Astrocyte of the cerebellum (primary cell): Measurements from ENCODE around the gene OMA1.

Experiments
- DNase-seq: peaks from one replicate; pipeline ENCODE4 v3.0.0-alpha.2; 2011; ENCODE audit warnings: low read depth
- H3K4me3 ChIP-seq: 2 replicates; pipeline ENCODE4 v1.5.1; 2011; ENCODE audit warnings: mild to moderate bottlenecking, low read depth, low read length, moderate library complexity
- in situ Hi-C: cut with HindIII; loops from 2 replicates; pipeline ENCODE4 v1.10.0; 2017; ENCODE audit warnings: low sequenced_read_pairs
- TF ChIP-seq, protein P1 (sequence below): IDR thresholded peaks from 2 replicates; pipeline ENCODE4 v1.5.1; 2012; ENCODE audit warnings: low read length, low read depth, moderate library complexity, mild to moderate bottlenecking; ENCODE audit errors: missing control alignments

OMA1 gene

DNA sequence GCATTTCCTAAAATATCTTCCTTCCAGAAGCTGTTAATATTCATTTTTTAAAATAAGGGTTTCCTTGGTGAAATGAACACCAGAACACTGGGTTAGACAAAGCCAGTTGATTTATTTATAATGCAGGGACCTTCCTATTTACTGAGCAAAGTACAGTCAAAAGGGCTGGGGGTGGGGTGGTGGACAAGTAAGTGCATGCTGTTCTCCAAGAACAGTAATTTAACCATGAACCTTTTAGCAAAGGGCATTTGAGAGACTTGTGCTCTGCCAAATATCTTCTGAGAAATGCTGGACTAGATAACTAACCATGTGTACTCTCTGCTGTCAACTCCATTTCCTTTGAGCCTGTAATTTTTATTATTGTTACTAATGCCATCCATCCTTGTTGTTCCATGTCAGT, 100.2 kb downstream of the OMA1 start:
- no peak overlapping the region for H3K4me3 ChIP-seq
- in situ Hi-C loops = no loop called here
- TF ChIP-seq, protein P1, sequence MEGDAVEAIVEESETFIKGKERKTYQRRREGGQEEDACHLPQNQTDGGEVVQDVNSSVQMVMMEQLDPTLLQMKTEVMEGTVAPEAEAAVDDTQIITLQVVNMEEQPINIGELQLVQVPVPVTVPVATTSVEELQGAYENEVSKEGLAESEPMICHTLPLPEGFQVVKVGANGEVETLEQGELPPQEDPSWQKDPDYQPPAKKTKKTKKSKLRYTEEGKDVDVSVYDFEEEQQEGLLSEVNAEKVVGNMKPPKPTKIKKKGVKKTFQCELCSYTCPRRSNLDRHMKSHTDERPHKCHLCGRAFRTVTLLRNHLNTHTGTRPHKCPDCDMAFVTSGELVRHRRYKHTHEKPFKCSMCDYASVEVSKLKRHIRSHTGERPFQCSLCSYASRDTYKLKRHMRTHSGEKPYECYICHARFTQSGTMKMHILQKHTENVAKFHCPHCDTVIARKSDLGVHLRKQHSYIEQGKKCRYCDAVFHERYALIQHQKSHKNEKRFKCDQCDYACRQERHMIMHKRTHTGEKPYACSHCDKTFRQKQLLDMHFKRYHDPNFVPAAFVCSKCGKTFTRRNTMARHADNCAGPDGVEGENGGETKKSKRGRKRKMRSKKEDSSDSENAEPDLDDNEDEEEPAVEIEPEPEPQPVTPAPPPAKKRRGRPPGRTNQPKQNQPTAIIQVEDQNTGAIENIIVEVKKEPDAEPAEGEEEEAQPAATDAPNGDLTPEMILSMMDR = no peak
- DNase-seq = no peak

DNA sequence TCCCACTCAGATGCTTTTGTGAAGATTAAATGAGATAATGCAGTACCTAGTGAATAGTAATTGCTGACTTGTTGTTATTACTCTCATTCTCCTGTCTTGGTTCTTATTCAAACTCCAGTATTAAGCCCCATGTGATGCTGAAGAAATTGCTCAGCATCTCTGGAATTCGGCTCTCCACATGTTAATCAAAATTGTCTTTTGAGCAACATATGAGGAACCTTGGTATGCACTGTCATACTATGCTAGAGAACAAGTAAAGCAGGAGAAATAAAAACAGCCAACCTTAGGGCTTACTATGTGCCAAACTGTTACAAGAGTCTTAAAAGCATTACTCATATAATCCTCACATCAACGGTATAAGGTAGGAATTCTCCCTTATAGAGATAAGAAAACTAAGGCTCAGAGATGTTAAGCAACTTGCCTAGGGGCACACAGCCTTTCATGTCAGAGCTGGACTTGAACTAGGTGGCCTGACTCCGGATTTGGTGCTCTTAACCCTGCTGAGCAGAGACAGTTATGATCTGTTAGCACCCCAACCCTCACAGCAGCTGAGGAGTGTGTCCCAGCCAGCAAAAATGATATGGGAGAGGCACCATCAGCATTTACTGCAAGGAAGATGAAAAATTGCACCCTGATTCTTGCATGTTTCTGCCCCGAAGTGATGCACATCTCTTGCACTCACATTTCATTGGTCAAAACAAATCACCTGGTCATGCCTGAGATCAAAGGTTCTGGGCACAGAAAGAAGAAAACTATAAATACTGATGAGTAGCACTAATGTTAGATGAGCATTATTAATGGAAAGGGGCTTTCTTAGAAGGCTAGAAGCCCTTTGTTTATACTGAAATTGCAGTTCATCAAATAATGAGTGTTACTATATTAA, 102.3 kb downstream of the OMA1 start:
- no peak overlapping the region for H3K4me3 ChIP-seq
- in situ Hi-C loops = no loop called here
- TF ChIP-seq, protein P1 = no peak
- no peak for DNase-seq

DNA sequence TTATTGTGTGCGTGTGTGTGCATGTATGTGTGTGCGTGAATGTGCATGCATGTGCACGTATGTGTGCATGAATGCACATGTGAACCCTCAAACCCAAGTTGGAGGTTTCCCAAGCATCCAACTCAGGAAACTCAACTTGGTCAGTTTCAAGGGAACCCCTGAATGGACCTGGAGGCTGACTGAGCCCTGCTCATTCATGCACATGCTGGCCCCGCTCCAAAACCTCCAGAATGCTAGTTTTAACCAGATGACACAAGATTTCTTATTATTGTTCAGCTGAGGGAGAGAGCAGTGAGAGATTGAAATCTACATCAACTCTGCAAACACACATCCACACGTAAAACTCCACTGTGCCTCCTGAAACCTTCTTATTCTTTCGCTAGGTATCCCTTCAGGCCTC, 104.4 kb downstream of the OMA1 start:
- TF ChIP-seq, protein P1 = no peak
- peak; percentile 75 for DNase-seq
- in situ Hi-C loops = no loop called here

DNA sequence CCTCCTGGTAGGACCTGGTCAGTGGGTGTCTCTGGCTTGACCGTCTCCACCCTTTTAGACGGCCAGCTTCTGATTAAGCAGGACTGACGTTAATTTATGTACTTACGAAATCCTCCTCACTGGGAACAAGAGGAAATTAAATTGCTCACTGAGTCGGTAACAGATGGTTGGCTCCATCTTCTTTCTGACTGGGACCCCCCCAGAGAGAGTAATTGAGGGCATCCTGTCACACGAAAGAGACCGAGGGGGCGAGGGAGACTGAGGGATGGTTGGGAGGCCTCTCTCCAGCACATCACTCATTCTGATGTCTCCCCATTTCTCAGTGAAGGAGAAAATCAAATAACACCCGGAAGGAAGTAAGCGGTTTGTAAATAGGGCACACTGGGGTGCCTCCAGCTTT, 104.8 kb downstream of the OMA1 start:
- DNase-seq = no peak
- TF ChIP-seq, protein P1 = no peak
- no peak overlapping the region for H3K4me3 ChIP-seq
- in situ Hi-C loops = no loop called here

More for the DNA sequence above, 104.4 kb downstream of the OMA1 start:
- H3K4me3 ChIP-seq = no peak overlapping the region

DNA sequence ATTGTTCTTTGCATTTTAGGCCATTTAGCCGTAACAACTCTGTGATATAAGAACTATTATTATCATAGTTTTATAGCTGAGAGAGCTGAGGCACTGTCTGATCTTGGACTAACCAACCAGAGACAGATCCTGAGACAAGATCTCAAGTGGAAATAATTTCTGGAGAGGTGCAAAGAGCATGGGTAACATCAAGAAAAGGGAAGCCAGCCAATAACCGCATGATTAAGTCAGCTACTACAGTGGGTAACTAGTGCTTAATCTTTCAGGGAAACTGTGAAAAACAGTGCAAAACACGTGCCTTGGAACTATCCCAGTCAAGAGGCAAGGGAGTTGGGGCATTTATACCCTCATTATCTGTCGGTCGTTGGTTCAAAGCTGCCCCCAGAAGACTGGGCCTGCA, 105.8 kb downstream of the OMA1 start:
- H3K4me3 ChIP-seq = no peak overlapping the region
- in situ Hi-C loops = no loop called here
- DNase-seq = no peak
- TF ChIP-seq, protein P1 = no peak

DNA sequence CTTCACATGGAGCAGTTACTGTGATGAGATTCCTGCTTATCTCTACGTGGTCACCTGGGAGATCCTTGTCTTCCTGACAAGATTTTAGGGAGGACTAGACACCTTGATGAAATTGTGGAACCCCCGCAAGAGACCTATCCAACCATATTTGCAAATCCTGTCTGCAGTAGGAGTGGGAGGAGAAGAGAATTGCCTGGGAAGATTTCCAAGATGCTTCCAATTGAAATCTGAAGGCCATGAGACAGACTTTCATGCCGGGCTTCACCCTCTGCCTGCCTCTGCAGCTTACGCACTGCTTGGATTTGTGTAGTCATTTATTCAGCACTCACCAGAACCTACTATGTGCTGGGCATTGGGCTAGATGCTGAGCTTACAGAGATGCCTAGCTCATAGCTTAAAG, 106.6 kb downstream of the OMA1 start:
- in situ Hi-C loops = no loop called here
- no peak overlapping the region for H3K4me3 ChIP-seq
- no peak for DNase-seq
- TF ChIP-seq, protein P1 = no peak
